NCI-H1930 (cell line): ENCODE data around the gene DCAF4L1.
A peak's percentile ranks its signal among the peaks of the same experiment; 100 is the strongest.

Experiments used
- DNase-seq, 2 experiments: peaks; one replicate each; lab custom pipeline; 2025; lab: John Stamatoyannopoulos, UW

DCAF4L1 gene

DNA sequence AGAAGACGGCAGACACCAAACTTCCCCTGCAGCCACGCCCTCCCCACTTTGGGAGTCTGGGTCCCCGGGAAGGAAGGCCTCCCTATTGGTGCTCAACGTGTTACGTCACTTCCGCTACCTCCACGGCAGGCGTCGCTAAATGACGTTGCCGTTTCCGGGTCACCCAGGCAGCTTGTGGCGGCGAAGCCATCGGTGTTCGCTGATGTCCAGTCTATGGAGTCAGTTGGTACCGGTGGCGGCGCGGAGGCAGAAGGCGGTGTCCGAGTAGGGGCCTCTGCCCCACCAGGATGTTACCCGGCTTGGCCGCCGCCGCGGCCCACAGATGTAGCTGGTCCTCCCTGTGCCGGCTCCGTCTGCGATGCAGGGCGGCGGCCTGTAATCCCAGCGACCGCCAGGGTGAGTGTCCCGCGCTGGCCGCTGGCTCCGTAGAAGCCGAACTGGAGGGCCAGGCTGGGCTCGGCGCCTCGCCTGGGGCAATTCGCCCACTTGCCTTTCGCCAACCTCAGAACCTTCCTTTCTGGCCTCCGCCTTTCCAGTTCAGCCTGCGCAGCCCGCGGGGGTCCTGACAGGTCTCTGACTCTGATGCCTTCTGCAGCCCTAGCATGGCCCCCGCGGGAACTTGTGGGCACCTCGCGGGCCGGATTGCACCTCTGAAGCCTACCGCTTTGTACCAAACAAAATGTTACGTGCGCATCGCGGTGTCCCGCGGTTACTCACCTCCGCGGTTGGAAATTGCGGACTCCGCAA lies 9.0 kb downstream of the DCAF4L1 start, which contains the start of gene SLC30A9:
Gene SLC30A9 (plus strand): TSS at position 166 of the 747 bp plus-strand sequence. CDS start 122 bp downstream, at position 288.
- DNase-seq = peak; percentile 78 to 86

DNA sequence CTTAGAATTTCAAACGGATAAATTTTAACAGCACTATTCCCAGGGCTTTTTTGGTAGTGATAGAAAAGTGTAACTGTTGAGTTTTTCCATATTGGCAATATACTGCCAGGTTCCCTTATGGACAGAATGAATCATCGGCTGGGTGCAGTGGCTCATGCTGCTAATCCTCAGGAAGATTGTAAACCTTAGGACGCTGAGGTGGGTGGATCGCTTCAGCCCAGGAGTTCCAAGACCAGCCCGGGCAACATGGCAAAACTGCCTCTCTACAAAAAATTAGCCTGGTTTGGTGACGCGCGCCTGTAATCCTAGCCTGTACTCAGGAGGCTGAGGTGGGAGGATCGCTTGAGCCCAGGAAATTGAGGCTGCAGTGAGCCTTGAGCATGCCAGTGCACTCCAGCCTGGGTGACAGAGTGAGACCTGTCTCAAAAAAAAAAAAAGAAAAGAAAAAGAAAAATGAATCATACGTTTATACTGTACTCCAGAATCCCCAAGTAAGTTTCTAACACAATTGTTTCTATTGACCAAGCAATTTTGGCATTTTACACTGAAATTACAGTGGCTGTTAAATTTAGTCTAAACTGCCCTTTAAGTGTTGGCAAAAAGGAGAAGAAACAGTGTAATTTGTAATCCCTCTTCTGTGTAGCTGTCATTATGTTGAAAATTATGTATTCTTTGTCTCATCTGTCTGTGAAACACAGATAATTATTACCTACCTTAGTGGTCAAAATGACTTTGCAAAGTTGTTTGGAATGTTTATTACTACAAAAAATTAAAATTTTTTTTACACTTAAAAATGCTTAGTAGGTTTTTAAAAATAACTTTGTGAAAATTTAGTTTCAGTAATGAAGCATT lies 10.6 kb downstream of the DCAF4L1 start:
- DNase-seq = no peak

DNA sequence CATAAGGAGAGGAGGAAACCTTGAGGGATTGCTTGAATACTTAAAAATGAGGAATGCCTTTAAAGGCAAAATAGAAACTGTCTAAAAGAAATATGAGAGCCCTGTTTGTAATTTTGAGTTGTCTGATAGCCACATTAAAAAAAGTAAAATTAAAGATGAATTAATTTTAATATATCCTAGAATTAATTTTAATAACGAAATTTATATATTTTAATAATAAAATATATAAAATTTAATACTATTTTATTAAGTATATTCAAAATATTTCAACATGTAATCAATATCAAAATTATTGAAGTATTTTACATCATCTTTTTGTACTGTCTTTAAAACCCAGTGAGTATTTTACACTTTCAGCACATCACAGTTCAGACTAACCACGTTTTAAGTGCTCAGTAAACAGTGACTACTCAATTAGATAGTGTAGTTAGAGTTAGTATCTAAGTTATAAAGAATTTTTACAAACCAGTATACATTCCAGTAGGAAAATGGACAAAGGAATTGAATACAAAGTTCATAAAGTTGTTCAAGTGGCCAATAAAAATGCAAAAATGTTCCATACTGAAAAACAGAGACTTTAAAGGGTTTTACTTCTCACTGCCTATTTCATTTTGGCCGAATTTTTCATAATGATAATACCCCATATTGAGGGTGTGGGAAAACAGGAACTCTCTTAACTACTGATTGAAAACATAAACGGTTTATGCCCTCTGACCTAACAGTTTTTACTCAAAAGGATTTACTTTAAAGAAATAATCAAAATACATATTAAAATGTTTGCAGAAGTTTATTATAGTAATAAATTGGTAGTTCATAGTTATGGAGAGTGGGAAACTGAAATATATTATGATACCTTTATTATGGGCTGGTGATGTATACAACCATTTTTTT lies 11.7 kb downstream of the DCAF4L1 start:
- DNase-seq = no peak

DNA sequence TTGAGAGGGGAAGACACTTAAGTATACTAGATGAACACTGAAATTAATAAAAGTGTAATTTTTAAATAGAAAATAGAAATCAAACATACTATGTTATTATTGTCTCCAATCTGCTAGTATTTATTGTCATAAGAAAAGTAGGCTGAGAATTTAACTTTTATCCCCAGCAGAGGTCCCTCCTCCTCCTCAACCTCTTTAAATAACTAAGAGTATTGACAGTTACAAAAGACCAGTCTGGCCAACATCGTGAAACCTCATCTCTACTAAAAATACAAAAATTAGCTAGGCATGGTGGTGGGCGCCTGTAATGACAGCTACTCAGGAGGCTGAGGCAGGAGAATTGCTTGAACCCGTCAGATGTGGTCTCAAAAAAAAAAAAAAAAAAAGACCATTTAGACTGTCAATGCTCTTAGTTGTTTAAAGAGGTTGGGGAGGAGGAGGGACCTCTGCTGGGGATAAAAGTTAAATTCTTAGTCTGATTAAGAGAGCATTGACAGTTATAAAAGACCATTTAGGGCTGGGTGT lies 13.0 kb downstream of the DCAF4L1 start:
- DNase-seq = no peak

DNA sequence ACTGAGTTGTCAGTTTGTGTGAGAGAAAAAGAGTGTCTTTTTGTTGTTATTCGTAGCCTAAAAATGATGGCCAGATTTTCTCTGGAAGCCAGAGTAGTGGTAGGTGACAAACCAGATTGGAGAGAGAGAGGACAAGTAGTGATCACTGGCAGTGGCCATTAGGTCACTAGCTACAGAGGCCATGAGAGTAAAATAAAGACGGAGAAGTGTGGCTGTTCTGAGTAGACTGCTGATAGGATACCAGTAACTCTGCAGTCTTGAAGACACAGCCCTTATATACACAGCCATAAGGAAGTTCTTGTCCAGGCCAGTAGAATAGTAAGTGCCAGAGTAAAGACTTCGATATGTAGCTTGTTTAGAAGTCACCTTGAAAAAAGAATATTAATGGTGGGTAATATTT lies 16.5 kb downstream of the DCAF4L1 start:
- DNase-seq = no peak

DNA sequence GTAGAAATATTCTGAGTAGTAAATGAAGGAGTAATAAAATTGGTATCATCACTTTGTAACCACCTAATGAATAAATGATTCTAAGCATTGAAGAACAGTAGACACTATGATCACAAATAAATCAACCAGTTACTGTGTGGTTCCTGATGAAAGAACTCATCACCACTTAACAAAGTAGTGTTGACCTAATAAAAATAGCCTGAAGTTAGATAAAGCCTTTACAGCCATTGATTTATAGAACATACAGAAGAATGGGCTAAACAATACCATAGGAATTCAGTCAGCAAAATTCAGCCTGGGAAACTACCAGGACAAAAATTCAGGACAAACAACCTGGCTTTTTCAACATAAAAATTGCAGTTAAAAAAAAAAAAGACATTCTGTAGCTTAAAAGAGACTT lies 17.8 kb downstream of the DCAF4L1 start:
- DNase-seq = no peak

DNA sequence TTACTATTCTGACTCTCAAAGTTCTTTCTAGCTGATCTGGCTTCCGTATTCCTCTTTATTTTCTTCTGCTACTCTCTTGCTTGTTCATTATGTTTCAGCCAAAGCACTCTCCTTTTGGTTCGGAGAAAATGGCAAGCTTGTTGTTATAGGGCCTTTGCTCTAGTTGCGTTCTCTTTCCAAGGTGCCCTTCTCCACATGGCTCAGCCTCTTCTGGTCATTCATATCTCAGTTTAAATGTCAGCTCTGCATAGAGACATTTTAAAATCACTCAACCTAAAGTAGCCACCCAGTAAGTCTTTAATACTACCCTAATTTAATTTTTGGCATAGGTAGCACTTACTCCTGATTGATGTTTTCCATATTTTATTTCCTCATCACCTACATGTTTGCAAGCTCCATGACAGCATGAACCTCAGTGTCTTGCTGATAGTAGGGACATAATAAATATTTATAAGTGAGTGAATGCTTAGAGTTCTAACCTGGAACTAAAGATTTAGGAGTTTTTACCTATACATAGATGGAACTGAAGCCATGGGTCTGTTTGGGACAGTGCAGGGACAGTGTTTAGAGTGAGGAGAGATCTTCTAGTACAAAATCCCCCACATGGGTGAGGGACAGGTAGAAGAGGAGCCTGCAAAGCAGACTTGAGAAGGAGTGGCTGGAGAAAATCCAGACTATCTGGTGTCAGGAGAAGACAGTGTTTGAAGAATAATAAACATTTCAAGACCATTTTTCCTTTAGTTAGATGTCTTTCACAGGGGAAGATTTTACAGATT lies 26.6 kb downstream of the DCAF4L1 start:
- no peak for DNase-seq

DNA sequence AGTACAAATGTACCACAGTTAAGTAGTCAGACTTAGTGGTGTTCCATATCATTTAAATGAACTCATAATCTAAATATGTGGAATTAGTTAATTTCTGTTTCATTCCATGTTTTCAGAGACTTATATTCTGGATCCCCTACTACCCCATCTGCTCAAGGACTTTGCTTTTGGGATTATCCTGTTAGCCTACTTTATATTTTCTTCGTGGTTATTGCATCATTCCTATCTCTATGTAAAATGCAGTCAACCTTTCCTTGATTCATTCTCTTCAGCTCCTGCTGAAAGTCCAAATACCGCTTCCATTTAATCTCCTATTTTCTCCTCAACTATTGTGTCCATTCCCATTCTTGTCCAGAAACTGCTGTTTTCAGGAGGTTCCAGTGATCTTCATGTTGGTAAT lies 33.9 kb downstream of the DCAF4L1 start:
- DNase-seq = no peak

DNA sequence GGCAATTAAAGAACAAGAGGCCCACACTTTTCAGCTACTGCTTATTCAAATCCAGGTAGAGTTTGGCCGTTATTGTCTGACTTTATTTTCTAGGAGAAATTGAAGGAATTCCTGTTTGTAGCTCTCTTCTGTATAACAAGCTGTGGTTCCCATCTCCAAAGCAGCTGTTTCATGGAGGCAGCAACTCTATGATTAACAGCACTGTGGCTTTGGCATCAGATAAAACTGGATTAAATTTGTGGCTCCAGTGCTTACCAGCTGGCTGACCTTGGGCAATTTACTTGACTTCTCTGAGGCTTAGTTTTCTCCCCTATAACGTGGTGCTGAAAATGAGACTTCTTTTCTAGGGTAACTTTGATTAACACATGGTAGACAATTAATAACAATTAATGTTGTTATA lies 36.9 kb downstream of the DCAF4L1 start:
- DNase-seq = no peak
